Measurements from ENCODE around the gene TTLL1.
A peak's percentile ranks its signal among the peaks of the same experiment; 100 is the strongest.

Gene TTLL1

DNA sequence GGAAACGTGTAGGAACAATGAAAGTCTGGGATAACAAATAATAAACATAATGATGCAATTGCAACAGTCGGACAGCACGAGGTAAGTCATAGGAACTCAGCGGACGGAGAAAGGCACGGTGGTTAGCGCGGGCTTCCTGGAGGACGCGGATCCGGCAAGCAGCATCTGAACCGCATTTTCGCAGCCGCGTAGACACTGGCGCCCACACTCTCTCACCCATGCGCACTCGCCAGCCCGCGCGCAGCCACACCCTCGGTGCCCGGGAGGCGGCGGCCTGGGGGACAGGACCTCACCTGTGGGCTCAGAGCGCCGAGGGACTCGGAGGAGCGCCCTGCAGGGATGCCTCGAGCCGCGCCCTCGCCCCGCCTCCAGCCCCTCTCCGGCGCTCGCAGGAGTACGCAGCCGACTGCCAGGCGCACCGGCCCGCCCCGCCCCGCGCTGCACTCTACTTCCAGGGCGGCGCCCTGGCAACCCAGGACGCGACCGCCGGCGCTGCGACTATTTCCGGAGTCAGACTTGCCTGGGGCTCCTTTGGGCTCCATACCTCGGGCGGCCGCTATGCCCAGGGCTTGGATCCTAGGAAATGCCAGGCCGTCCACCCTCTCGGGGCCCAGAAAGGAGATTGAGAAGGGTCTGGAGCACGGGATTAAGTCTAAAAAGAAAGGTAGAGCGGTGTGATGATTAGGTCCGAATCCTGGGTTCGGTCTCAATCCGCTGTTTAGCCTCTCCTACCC is at the start of gene TTLL1:
Gene TTLL1, minus strand, starts transcription at position 408 of the 734 bp plus-strand sequence. CDS start 13,805 bp downstream, outside the sequence.
- peak; percentile 78 to 82 for DNase-seq (ENCODE audit: low read depth in 1 of 2, low spot score in 1 of 2)

DNA sequence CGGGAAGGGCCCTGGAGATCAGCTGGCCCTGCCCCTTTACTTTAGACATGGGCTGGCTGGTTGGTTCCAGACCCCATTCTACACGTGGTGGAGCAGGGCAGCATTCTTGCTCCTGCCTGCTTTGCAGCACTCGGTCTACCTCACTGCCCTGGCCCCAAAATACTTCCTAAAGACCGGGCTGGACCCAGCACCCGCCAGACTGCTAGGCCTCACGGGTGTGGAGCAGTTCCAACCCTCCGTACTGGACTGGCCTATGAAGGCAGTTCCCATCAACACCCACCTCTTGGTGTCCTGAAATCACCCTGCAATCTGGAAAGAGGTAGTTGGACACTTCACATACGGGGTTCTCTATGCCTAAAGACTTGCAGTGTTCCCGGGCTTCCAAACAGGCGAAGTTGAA is 47.6 kb upstream of the TTLL1 start:
- no peak for DNase-seq (ENCODE audit: low read depth in 1 of 2, low spot score in 1 of 2)

DNA sequence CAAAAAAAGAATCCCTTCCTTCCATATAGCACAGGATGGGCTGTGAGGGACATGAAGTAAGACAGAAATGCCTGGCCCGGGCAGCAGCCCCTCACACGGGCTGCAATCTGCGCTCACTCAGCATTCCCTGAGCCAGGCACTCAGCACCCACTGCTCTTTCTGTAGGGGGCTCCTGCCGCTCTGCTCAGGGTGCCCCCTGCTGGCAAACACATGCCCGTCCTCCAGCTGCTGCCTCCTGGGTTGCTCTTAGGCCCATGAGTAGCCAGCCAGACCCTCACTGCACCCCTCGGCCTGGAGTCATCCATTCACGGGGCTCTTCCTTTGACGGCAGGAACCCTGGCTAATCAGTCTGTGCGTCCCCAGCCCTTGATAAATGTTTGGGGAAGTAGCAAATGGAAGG is 47.1 kb upstream of the TTLL1 start:
- DNase-seq (ENCODE audit: low read depth in 1 of 2, low spot score in 1 of 2): no peak

DNA sequence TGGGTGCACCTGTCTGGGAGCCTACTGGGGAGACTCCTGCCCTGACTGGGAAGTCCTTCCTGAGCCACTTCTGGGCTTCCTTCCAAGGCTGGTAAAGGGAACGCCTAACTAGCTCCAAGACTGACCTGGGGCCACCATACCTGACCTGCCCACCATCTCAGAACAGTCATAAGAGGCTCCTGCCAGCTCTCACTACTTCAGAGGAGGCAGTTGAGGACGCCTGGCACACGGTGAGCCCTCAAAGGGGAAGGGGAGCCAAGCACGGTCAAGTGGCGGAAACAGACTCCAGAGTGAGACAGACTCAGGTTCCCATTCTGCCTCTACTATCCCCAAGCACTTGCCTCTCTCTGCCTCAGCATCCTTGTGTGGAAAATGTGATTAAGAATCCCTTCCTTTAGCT is 46.4 kb upstream of the TTLL1 start:
- DNase-seq (ENCODE audit: low read depth in 1 of 2, low spot score in 1 of 2): no peak

DNA sequence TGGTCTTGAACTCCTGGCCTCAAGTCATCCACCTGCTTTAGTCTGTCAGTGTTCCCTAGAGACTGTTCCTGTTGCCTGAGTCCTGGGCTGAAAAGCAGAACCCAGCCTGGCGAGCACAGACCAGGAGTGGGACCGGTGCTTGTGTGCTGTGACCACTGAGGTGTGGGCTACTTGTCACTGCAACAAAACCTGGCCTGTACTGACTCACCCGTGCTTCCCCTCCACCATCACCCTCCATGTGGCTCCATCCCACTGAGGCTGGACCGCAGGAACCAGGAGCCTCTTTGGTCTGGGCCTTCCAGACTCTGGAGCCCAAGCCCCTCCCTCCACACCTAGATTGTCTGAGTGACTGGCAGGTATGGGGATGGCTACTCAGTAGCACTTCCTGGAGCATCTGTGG is 45.4 kb upstream of the TTLL1 start:
- DNase-seq (ENCODE audit: low read depth in 1 of 2, low spot score in 1 of 2): no peak

DNA sequence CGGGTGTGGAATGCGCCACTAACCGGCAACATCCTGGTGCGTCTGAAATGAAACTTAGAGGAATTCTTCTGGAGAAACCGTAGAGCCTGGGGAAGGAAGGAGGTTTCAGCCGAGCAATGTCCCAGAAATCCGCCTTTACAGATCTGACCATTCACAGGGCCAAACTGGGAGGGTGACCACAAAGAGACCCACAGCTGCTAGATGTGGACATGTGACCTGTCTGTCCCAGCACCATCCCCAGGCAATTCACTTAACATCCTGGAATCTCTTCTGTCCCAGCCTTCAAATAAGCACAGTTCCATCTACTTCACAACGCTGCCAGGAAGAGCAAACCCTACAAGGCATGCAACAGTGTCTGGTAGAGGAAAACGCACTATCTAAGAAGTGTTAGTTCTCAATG is 44.2 kb upstream of the TTLL1 start:
- no peak for DNase-seq (ENCODE audit: low read depth in 1 of 2, low spot score in 1 of 2)

DNA sequence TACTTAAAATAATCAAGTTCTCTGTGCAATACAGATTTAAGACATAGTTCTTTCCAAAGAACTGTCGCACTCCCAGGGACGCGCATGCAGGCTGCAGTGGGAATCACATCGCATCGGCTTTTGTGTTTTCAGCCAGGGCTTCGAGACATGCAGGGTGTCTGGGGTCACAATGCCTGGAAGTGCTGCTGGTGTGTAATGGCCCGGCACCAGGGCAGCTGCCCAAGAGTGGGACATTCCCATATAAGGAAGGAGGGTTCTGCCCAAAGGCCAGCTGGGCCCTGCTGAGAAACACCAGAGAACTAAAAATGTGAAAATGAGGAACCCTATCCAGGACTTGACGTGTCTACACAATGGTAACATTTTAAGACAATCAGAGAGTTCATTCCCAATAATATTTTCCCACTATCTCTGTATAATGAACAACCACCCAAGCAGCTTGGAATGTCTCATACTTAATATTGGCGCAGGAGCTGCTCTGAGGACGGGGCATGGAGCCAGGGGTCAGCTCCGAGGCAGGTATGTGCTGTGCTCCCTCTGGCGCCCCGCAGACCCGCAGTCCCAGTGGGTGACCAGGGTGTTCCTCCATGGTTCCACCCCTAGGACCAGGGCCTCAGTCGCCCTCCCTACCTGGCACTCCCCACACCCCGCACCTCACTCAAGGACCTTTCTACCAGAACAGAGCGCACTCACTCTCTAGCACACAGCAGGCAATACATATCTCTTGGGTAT is 42.7 kb upstream of the TTLL1 start:
- DNase-seq (ENCODE audit: low read depth in 1 of 2, low spot score in 1 of 2): no peak

DNA sequence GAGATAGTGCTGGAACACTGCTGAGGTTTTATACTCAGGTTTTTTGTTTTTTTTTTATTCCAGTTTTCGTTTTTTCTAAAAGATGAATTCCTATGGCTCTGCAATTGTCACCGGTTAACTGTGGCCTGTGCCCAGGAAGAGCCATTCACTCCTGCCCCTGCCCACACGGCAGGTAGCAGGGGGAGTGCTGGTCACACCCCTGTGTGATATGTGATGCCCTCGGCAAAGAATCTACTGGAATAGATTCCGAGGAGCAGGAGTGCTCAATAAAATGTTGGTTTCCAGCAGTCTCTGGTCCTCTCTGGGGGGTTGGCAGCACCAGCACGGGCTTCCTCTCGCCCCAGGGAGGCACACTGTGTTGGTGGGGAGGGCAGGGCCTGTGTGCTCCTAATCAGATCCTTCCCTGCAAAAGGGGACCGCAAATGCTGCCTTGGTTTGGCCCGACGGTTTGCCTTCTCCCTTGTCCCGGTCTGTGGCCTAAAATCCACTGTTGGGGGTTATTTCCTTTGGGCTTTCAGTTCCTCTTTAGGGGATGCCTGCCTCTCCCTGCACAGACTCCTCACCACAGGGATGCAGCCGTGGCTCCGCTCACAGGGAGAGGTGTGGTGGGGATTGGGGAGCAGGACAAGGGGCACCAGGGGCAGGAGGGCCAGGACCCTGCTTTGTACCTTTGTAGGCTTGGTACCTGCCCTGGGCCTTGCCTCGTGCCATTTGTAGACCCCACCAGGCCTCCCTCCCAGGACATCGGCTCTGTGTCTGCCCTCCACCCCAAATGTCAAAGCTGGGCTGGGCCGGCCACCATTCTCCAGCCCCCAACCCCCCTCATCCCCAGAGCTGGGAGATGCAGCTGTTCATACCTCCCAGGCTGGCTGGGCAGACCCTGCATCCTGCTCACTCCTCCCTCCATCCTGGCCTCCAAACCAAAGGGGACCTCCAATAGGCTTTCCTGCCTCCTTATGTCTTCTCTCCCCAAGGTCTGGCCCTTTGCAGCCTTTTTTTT is 40.5 kb upstream of the TTLL1 start:
- DNase-seq (ENCODE audit: low read depth in 1 of 2, low spot score in 1 of 2): no peak

DNA sequence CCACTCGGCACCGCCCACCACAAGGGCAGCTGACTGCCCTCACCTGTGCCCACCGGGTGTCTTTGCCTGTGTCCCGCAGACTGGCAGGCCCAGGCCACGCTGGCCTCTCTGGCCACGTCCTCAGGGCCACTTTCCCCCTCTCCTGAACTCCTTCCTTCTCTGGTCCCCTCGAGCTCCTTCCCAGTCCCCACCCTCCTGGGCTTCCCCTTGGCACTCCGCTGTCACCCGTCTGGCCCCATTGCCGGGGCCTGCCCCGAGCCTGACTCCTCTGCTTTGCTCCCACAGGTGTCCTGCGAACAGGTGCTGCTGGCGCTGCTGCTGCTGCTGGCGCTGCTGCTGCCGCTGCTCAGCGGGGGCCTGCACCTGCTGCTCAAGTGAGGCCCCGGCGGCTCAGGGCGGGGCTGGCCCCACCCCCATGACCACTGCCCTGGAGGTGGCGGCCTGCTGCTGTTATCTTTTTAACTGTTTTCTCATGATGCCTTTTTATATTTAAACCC is 39.8 kb upstream of the TTLL1 start:
- no peak for DNase-seq (ENCODE audit: low read depth in 1 of 2, low spot score in 1 of 2)

DNA sequence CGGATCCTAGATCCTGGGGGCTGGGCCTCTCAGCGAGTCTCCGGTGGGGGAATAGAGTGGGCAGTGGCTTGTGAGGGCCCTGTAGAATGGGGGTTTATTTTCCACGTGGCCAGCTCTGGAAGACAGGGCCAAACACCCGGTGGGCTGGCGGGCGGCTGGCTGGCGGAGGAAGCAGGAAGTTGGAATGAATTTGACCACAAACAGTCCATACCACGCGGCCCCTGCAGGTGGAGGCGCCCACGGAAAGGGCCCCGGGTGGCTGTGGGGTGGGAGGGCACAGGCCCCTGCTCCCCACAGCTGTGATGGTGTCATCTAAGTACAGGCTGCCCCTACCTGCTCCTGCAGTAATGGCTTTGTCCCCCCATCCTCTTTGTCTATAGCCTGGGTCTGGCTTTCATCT is 38.9 kb upstream of the TTLL1 start:
- no peak for DNase-seq (ENCODE audit: low read depth in 1 of 2, low spot score in 1 of 2)

DNA sequence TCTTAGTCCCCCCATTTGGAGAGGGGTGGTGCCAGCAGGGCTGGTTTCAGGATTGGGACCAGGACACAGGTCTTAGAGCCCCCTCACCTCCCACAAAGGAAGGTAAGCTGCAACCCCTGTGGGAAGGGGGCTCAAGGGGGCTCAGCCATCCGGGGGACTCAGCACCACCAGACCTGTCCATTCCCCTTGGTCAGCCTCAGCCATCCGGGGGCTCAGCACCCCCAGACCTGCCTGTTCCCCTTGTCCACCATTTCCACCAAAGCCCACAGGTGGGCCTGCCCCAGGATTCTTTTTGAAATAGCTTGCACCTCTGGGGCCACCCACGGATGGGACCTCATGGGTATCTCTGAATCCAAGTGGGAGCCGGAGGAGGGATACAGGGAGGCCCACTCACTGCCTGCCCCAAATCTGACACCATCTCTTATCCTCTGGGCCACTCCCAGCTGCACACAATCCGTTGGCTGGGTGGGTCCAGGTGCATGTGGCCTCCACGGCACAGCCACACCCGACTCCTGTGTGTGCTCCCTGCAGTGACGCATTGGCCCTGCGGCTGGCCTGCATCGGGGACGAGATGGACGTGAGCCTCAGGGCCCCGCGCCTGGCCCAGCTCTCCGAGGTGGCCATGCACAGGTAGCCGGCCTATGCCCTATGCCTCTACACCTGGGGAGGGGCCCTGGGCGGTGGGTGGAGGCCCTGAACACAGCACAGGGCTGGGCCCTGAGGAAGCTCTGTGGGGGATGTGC is 38.1 kb upstream of the TTLL1 start:
- no peak for DNase-seq (ENCODE audit: low read depth in 1 of 2, low spot score in 1 of 2)

DNA sequence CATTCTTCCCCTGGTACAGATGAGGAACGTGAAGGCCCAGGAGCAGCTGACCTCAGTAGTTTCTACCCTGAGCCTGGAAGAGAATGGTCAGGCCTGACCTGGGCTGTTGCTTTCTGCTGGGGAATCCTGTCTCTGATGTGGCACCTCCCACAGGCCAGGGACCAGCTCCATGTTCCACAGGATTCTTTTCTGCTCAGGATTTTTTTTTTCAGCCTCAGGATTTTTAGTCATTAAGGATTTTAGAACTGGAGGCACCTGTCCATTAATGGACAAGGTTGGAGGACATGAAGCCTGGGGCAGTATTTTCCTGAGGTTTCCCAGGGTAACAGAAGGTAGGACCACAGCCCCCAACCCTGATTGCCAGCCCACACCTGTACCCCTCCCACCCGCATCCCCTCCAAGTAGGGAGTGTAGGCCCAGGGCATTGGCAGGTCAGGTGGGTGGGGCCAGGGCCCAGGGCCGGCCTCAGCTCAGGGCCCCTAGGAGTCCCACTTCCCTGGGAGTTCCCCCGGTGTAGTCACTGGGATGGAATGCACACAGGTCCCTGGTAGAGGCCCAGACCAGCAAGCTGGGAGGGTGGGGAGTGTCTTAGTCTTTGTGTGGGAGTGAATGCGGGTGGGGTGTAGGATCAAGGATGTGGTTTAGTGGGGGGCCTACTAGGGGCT is 37.4 kb upstream of the TTLL1 start:
- DNase-seq (ENCODE audit: low read depth in 1 of 2, low spot score in 1 of 2): no peak

DNA sequence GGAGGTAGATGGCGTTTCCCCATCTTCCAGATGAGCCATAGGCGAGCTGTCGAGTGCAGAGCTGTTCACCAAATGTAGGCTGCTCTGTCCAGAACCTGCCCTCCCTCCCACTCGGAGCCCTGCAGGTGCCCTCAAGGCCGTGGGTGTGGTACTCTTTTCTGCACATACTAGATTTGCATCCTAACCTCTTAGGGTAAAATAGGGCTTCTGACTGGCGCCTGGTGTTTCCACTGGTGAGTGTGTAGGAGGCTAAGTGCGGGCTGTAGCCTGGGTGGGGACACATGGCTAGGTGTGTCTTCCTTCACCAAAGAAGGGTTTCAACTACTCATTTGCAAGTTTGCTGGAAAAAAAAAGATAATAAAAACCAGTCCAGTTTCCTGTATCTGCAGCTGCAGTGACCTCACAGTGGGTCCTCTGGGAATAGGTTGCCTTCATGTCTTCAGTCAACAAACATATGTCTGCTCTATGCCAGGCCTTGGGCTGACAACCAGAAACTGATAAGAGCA is 29.8 kb upstream of the TTLL1 start:
- no peak for DNase-seq (ENCODE audit: low read depth in 1 of 2, low spot score in 1 of 2)

DNA sequence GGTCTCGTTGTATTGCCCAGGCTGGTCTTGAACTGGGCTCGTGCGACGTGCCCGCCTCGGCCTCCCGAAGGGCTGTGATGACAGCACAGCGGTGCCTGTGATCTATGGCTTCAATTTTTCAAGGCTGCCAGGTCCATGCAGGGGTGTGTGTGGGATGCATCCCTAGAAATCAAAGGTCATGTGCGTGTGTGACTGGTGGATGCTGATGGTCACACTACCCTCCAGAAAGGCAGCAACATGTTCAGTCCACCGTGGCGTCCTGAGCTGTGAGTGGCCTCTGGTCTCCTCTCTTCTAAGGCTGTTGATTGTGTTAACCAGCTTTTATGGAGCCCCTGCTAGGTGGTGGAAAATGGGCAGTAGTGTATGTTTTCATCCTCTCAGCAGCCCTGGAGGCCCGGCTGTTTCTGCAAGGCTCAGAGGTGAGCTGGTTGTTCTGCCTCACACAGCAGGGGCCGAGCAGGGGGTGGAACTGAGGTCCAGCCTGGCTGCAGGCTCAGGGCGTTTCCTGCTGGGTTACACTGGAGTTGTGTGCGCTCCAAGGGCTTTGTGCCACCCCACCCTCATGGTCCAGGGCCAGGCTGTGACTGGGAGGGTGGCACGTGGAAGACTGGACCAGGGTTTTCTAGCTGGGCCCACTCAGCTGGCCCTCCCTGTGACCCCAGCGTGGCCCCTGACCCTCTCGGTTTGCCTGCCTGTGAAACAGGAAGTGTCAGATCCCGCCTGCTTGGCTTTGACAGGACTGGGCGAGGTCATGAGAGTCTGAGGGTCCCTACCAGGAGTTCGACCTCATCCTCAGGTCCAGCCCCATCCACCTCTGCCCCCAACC is 29.0 kb upstream of the TTLL1 start:
- no peak for DNase-seq (ENCODE audit: low read depth in 1 of 2, low spot score in 1 of 2)

DNA sequence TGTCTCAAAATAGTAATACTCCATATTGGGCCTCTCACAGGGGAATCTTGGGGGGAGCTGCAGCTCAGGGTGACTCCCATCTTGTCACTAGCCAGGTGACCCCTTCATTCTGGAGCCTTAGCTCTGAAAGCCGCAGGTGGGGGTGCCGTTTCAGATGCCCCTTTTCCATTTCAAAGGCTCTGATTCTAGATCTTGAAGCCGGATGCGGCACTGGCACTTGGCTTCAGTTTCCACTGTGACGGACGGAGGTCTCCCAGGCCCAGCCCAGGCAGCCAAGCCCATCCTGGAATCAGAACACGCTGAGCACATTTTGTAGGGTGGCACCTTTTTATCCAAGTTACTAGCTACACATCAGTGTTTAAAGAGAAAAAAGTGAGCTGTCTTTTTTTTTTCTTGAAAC is 27.7 kb upstream of the TTLL1 start:
- no peak for DNase-seq (ENCODE audit: low read depth in 1 of 2, low spot score in 1 of 2)

DNA sequence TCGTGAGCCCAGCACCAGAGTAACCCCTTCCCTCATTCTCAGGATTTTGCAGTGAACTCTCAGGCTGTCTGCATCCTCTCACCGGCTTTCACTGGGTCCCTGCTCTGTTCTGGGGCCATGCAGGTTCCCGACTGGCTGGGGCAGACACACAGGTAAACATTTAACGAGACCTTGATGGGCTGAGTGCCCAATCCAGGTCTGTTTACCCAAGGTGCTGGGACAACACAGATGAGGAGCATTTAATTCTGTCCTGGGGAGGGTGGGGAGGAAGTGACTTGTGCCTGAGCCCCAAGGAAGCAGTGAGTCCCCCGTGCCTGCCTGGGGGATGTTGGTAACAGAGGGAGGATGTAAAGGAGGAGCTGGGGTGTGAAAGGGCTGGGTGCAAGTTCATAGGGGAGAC is 25.8 kb upstream of the TTLL1 start:
- no peak for DNase-seq (ENCODE audit: low read depth in 1 of 2, low spot score in 1 of 2)

DNA sequence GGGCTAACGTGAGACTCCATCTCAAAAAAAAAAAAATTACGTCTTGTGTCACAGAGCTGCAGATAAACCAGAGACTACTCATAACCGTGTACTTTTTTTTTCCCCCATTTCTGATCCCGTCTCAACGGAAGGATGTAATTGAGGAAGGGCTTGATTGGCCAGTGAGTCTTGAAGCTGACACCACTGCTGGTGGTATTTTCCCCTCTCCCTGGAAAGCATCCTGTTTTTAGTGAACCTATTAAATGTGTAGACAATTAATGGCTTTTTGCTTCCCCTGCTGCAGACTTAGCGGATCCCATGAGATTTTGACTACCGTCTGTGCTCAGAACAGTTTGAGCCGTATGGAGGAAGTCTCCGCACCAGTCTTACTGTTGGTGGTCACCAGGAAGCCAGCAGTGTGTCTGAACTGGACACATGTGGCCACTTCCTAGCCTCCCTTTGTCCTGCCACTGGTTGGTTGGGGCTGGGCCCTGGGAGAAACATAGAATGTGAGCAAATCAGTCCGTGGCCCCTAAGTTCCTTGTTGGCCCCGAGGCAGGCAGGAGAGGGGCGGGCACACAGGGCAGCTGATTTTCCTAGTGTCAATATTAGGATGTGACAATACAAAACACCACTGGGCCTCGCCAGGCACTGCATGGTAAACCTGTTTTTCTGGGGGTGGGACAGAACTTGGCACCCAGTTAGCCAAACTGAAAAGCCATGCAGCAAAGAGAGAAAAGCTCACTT is 24.5 kb upstream of the TTLL1 start:
- DNase-seq (ENCODE audit: low read depth in 1 of 2, low spot score in 1 of 2): no peak

DNA sequence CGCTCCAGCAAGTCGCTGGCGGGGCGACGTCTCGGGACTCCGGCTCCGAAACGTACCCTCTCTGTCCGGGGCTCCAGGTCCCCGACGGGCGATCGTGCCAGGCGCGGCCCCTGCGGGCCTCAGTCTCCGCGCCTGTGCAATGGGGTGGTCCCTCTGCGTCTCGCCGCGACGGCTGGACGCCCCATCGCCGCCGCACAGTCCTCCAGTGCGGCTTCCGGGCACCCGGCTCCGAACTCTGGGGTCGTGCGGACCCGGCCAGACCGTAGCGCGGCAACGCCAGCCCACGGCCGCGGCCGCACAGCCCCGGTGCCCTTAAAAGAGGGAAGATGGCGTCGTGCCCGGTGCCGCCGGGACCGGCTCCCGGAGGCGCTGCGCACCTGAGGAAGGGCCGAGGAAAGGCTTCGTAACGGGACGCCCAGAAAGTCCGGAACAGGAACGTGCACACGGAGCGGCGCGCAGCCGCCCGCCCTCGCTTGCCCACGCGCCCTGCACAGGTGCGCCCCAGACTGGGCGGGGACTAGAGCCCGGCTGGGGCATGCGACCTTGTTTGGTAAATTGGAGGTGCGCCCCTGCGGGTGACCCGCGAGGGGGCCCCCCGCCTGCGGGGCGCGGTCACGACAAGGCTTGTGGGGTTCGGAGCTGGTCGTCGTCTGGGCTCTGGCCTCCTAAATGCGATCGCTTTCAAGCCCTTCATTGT is 21.9 kb upstream of the TTLL1 start:
- peak in 1 of 2 donors; percentile 14 for DNase-seq (ENCODE audit: low read depth in 1 of 2, low spot score in 1 of 2)
